Measurements from ENCODE around the gene RBBP8. TPM values are rescaled to one million over a fixed set of nuclear protein-coding genes. Genes with fewer than 3 reads are reported as not detected.
A peak's percentile ranks its signal among the peaks of the same experiment; 100 is the strongest.
"Not testable (repeated sequence)": the region's sequence is repeated elsewhere in the genome, so short reads cannot be mapped to it uniquely, and the experiment has no call there.

Gene RBBP8
- total RNA-seq, 2 experiments from 2014 or later = 39.9 to 41.1 TPM

GRCh38 chr18:22953982-22954381 is 20.9 kb downstream of the RBBP8 start:
- H3K27me3 Mint-ChIP-seq; H3K9me3 Mint-ChIP-seq; H3K4me3 Mint-ChIP-seq; POLR2A ChIA-PET; H3K4me1 Mint-ChIP-seq; H3K27ac Mint-ChIP-seq; DNase-seq; ATAC-seq (ENCODE audit: low read depth): not testable (repeated sequence)
- H3K36me3 Mint-ChIP-seq = peaks cover 61% of the 10 kb centered on the region

GRCh38 chr18:22956226-22956625 is 23.1 kb downstream of the RBBP8 start:
- Mint-ChIP-seq H3K4me1 (peaks cover 3% of the 10 kb centered on the region), H3K4me3 (no peak overlapping the region), H3K27me3 (no peaks in the 10 kb centered on the region), H3K36me3 (peaks cover 49% of the 10 kb centered on the region), H3K27ac (no peak overlapping the region), H3K9me3 (no peaks in the 10 kb centered on the region)
- ATAC-seq (ENCODE audit: low read depth) = no peak
- DNase-seq = no peak
- POLR2A ChIA-PET = no interaction called here

GRCh38 chr18:22961156-22961555 is 28.0 kb downstream of the RBBP8 start:
- H3K4me3 Mint-ChIP-seq = no peak overlapping the region
- POLR2A ChIA-PET = no interaction called here

GRCh38 chr18:22962004-22962403 is 28.9 kb downstream of the RBBP8 start:
- H3K4me3 Mint-ChIP-seq = no peak overlapping the region
- POLR2A ChIA-PET = no interaction called here

More at GRCh38 chr18:22961156-22961555, 28.0 kb downstream of the RBBP8 start:
- Mint-ChIP-seq H3K4me1 (peaks cover 1% of the 10 kb centered on the region), H3K27ac (no peak overlapping the region), H3K27me3 (no peaks in the 10 kb centered on the region), H3K36me3 (peaks cover 23% of the 10 kb centered on the region), H3K9me3 (no peaks in the 10 kb centered on the region)
- DNase-seq (no peak), ATAC-seq (ENCODE audit: low read depth) (no peak)

GRCh38 chr18:22964116-22964515 is 31.0 kb downstream of the RBBP8 start:
- no peaks in the 10 kb centered on the region for H3K9me3 Mint-ChIP-seq
- peaks cover 15% of the 10 kb centered on the region for H3K36me3 Mint-ChIP-seq
- ATAC-seq (ENCODE audit: low read depth) (no peak), DNase-seq (no peak)
- no peaks in the 10 kb centered on the region for H3K27me3 Mint-ChIP-seq
- H3K27ac Mint-ChIP-seq = no peak overlapping the region
- POLR2A ChIA-PET = no interaction called here
- H3K4me3 Mint-ChIP-seq = no peak overlapping the region
- H3K4me1 Mint-ChIP-seq = peaks cover 1% of the 10 kb centered on the region

More at GRCh38 chr18:22962004-22962403, 28.9 kb downstream of the RBBP8 start:
- no peak overlapping the region for H3K27ac Mint-ChIP-seq
- H3K9me3 Mint-ChIP-seq = no peaks in the 10 kb centered on the region
- DNase-seq (no peak), ATAC-seq (ENCODE audit: low read depth) (no peak)
- peaks cover 21% of the 10 kb centered on the region for H3K36me3 Mint-ChIP-seq
- H3K4me1 Mint-ChIP-seq = peaks cover 1% of the 10 kb centered on the region
- H3K27me3 Mint-ChIP-seq = no peaks in the 10 kb centered on the region

- ATAC-seq (ENCODE audit: low read depth) (no peak), DNase-seq (no peak)
- Mint-ChIP-seq H3K36me3 (peaks cover 14% of the 10 kb centered on the region), H3K27me3 (no peaks in the 10 kb centered on the region), H3K4me3 (no peak overlapping the region), H3K27ac (no peak overlapping the region), H3K9me3 (no peaks in the 10 kb centered on the region), H3K4me1 (peaks cover 1% of the 10 kb centered on the region)
- POLR2A ChIA-PET = no interaction called here
Measured at GRCh38 chr18:22964722-22965121, 31.6 kb downstream of the RBBP8 start.

GRCh38 chr18:22971038-22971437 is 37.9 kb downstream of the RBBP8 start:
- POLR2A ChIA-PET = interaction anchor here (0.6 kb wide), 2 partner anchors 11 to 544 kb away, joined by 4 read pairs; no protein-coding TSS in a partner anchor
- H3K4me3 Mint-ChIP-seq = no peak overlapping the region
- no peaks in the 10 kb centered on the region for H3K27me3 Mint-ChIP-seq

GRCh38 chr18:22974001-22974400 is 40.9 kb downstream of the RBBP8 start:
- H3K27ac Mint-ChIP-seq = no peak overlapping the region
- no peak for ATAC-seq (ENCODE audit: low read depth)
- H3K4me1 Mint-ChIP-seq = peaks cover 1% of the 10 kb centered on the region
- H3K4me3 Mint-ChIP-seq = no peak overlapping the region
- POLR2A ChIA-PET = no interaction called here
- H3K36me3 Mint-ChIP-seq = peaks cover 18% of the 10 kb centered on the region
- H3K27me3 Mint-ChIP-seq = no peaks in the 10 kb centered on the region
- H3K9me3 Mint-ChIP-seq = no peaks in the 10 kb centered on the region
- no peak for DNase-seq

More at GRCh38 chr18:22971038-22971437, 37.9 kb downstream of the RBBP8 start:
- Mint-ChIP-seq H3K27ac (no peak overlapping the region), H3K9me3 (no peaks in the 10 kb centered on the region), H3K36me3 (peaks cover 18% of the 10 kb centered on the region), H3K4me1 (peaks cover 1% of the 10 kb centered on the region)
- DNase-seq (no peak), ATAC-seq (ENCODE audit: low read depth) (no peak)

GRCh38 chr18:22974707-22975106 is 41.6 kb downstream of the RBBP8 start:
- peaks cover 1% of the 10 kb centered on the region for H3K4me1 Mint-ChIP-seq
- no peak overlapping the region for H3K27ac Mint-ChIP-seq
- H3K36me3 Mint-ChIP-seq = peaks cover 16% of the 10 kb centered on the region
- ATAC-seq (ENCODE audit: low read depth) (no peak), DNase-seq (no peak)
- no peaks in the 10 kb centered on the region for H3K27me3 Mint-ChIP-seq
- no peak overlapping the region for H3K4me3 Mint-ChIP-seq
- POLR2A ChIA-PET = no interaction called here
- no peaks in the 10 kb centered on the region for H3K9me3 Mint-ChIP-seq

- H3K9me3 Mint-ChIP-seq = no peaks in the 10 kb centered on the region
- POLR2A ChIA-PET = no interaction called here
- H3K36me3 Mint-ChIP-seq = peaks cover 20% of the 10 kb centered on the region
- H3K4me3 Mint-ChIP-seq = no peak overlapping the region
- DNase-seq (no peak), ATAC-seq (ENCODE audit: low read depth) (no peak)
- no peaks in the 10 kb centered on the region for H3K27me3 Mint-ChIP-seq
- no peak overlapping the region for H3K27ac Mint-ChIP-seq
- peaks cover 1% of the 10 kb centered on the region for H3K4me1 Mint-ChIP-seq
Measured at GRCh38 chr18:22975508-22975907, 42.4 kb downstream of the RBBP8 start.

- no peak overlapping the region for H3K27ac Mint-ChIP-seq
- no peak for ATAC-seq (ENCODE audit: low read depth)
- peaks cover 1% of the 10 kb centered on the region for H3K4me1 Mint-ChIP-seq
- no peaks in the 10 kb centered on the region for H3K27me3 Mint-ChIP-seq
- no peak for DNase-seq
- no peak overlapping the region for H3K4me3 Mint-ChIP-seq
- peaks cover 13% of the 10 kb centered on the region for H3K36me3 Mint-ChIP-seq
- no peaks in the 10 kb centered on the region for H3K9me3 Mint-ChIP-seq
- POLR2A ChIA-PET = no interaction called here
Measured at GRCh38 chr18:22977847-22978701, 44.9 kb downstream of the RBBP8 start.

- Mint-ChIP-seq H3K4me1 (no peaks in the 10 kb centered on the region), H3K36me3 (peaks cover 17% of the 10 kb centered on the region), H3K9me3 (no peaks in the 10 kb centered on the region), H3K4me3 (no peak overlapping the region), H3K27ac (peak overlapping the region; percentile 7), H3K27me3 (no peaks in the 10 kb centered on the region)
- POLR2A ChIA-PET = no interaction called here
- DNase-seq (no peak), ATAC-seq (ENCODE audit: low read depth) (no peak)
Measured at GRCh38 chr18:22980394-22980793, 47.3 kb downstream of the RBBP8 start.

GRCh38 chr18:22981274-22982133 is 48.4 kb downstream of the RBBP8 start:
- ATAC-seq (ENCODE audit: low read depth) (no peak), DNase-seq (no peak)
- Mint-ChIP-seq H3K9me3 (no peaks in the 10 kb centered on the region), H3K27me3 (no peaks in the 10 kb centered on the region), H3K4me1 (no peaks in the 10 kb centered on the region), H3K4me3 (no peak overlapping the region), H3K27ac (no peak overlapping the region), H3K36me3 (peaks cover 13% of the 10 kb centered on the region)
- POLR2A ChIA-PET = interaction anchor here (0.6 kb wide), 1 partner anchor 10 kb away, joined by 4 read pairs; no protein-coding TSS in a partner anchor

Measured in activated naive CD8-positive, alpha-beta T cell treated with anti-CD3 and anti-CD28 coated beads, Interleukin-2, amount 10 ng/mL, durations not matched to agents 7 days and 5 days (primary cell).